SKM-1 treated with dmso at 0.1 percent for 144 hours (cell line): ENCODE measurements around the gene GPX5.

ENCODE experiments used
- DNase-seq: peaks from one replicate; lab custom pipeline; 2025; ENCODE audit not compliant: unreplicated experiment; lab: John Stamatoyannopoulos, UW

GPX5 gene

DNA sequence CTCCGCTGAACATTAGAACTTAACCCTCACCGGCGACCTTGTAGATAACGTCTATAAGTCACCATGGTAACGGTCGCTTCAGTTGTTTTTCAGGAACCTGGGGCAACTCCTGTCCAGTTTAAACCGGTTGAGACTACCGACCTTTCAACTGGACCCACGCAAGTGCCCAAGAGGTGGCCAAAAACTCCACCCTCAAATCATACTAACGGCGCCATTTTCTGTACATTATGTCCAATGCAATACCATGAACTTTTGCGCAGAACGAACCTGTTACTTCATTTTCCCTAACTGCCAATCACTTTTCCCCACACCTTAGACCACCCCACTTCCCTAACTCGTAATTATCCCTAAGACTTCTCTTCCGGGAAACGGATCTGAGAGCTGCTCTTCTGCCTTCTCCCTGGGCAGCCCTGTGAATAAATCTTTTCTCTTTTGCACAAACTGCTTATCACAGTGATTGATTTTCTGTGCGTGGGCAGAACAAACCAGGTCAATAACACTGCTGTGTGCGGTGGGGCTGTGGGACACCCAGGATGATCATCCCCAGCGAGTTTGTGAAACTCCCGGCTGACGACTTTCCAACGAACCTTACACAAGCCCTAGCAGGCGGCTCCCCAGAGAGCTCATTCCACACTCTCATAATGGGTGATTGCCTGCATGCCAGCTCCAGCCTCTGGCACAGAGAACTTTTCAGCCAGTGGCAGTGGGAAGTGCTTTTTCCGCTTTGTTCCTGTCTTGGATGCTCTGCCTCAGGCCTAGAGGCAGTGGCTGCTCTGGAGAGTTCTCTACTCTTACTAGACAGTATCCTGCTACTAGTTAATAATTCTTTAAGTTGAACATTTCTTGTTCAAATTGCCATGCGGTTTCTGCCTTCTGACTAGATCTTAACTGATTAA lies 28.6 kb downstream of the GPX5 start:
- no peak for DNase-seq

DNA sequence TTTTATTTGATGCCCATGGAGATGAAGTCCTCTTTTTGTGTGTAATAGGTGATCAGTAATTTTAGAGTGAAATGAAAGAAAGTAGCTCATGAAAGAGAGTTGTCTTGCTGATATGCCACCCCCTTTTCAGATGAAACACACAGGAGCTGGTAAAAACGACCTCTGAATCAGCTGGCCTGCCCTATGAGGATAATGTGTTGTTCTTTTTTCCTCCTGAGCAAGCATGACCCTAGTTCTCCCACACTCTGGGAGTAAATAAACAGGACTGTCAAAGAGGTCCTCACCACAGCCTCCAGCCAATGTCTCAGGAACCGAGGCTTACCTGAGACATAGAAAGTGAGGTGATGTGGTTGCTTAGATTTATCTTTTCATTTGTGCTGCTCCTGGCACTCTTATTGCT lies 29.5 kb downstream of the GPX5 start:
- DNase-seq, result no peak

DNA sequence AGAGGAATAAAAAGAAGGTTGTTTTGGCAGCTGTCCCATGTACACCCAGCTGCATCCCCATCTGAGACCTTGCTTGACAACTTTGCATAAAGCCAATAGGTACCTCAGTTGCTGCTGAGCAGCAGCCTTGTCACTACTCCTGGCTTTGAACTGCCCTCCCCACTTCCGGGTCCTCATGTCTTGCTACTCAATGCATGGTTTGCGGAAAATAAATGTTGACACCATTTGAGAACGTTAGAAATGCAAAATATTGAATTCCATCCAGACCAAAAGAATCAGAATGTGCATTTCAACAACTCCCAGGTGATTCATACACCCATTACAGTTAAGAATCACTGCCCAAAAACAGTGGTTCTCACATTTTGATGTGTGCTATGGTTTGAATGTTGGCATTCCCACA lies 32.9 kb downstream of the GPX5 start:
- no peak for DNase-seq

DNA sequence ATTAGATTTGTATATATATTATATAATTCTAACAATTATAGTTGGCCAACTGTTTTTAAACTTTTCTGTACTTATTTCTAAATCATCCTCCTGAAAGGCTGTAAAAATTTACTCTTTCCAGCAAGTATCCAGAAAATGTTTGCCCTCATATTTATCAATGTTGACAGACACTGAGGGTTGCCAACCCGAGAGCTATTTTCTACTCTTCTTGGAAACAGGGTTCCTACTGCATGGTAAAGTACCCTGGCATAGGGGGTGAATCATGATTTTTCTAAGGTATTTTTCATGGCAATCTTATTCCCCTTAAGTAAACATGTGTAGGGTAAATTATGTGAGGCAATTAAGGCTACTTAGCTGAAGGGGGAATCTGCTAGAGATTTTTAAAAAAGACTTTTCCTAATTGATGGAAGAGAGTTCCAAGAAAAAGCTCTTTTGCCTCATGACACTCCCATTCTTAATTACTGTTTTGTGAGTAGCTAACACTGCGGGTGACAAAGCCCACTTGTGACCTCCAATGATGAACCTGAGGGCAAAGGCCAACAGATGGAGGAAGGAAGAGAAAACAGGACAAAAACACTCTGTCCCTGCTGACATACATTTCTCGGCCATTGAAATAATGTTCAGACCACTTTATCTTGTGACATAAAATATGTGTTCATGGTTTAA lies 37.9 kb downstream of the GPX5 start:
- no peak for DNase-seq

DNA sequence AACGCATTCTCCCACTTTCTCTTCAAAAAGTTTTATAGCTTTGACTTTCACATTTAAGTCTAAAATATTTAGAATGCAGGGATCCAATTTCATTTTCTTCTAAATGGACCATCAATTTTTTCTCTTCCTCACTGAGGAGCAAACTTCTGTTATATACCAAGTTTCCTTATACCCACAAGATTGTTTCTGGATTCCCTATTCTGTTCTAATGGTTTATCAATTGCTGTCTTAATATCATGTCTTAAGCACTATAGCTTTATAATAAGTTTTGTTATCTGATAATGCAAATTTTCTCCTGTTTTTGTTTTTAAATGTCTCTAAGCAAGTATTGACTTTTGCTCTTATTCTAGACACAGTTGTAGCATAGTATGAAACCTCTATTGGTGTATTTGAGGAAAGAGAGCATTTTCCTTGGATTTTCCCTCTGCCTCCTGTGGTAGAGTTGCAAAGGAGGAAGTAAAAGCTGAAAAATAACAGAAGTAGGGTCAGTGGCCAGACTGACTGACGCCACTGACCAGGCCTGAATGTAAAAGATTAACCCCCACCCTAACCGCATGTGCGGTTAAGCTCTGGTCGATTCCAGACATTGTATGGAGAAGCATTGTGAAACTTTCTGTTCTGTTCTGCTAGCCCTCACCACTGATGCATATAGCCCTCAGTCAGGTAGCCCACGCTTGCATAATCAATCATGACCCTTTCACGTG lies 40.3 kb downstream of the GPX5 start:
- peak; percentile 82 for DNase-seq

DNA sequence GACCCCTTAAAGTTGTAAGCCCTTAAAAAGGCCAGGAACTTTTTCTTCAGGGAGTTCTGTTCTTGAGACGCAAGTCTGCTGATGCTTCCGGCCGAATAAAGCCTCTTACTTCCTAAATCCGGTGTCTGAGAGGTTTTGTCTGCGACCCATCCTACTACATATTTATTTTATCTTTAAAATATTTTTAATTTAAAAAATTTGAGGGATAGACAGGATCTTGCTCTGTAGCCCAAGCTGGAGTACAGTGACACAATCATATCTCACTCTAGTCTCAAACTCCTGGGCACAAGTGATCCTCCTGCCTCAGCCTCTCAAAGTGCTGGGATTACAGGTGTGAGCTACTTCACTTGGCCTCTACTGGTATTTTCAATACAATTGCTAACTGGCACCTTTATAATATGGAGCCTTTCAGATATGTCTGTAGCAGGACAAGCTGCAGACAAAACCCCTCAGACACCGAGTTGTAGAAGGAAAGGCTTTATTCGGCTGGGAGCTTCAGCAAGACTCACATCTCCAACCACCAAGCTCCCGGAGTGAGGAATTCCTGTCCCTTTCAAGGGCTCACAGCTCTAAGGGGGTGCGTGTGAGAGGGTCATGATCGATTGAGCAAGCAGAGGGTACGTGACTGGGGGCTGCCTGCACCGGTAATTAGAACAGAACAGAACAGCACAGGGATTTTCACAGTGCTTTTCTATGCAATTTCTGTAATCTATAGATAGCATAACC lies 41.0 kb downstream of the GPX5 start:
- no peak for DNase-seq

DNA sequence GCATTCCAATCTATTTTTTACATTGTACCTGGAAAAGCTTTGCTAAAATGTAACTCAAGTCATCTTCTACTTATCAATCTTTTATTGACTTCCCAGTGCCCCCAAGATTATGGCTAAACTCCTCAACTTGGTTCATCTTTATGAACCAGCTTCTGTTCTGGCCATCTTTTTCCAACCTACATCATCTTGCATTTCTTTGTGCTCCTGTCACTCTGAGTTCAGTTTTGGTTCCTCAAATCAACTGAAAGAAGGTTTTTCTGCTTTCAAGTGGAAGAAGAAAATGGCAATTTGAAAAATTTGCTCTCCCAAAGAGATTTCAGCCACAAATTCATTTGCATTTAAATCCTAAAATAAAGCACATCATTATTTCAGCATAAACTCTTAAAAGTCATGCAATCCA lies 41.8 kb downstream of the GPX5 start:
- no peak for DNase-seq

DNA sequence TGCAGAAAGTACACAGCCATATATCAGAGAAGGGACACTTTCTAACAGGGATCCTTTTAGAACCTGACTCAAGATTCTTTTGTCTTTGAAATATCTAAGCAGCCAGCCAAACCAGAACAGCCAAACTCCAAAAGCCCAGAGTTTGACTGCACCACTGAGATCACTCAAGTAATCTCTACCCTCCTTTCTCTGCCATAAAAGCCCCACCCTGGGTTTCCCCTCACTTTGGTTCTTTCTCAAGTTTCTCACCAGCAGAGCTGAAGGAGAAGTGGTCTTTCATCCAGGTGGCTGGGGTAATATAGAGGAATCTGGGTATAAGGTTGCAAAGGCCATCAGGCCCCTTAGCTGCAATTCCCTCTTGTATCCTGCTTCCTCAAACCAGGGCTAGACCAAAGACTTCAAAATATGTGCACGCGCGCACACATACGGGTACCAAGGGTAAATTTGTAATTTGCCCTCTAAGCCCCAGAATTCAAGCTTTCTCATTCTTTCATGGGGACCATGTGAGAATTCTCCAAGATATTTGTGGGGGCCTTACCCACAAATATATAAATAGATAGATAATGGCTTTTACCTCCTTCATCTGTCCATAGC lies 42.9 kb downstream of the GPX5 start:
- no peak for DNase-seq

DNA sequence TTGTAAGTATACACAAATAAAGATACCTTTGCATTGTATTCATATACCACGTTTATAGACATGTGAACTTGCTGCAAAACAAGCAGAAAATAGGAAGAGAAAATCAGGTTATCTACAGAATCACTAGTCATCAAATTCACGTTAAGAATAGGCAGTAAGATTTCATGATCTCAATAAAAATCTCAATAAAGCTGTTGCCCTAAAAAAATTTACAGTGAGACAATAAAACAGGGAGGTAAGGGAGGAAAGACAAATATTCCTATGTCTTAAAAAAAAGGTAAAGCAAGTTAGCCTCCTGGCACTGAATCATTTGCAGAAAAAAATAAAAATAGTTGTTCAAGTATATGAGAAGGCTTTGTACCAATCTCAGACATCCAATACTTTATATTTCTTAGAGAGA lies 44.1 kb downstream of the GPX5 start:
- no peak for DNase-seq

DNA sequence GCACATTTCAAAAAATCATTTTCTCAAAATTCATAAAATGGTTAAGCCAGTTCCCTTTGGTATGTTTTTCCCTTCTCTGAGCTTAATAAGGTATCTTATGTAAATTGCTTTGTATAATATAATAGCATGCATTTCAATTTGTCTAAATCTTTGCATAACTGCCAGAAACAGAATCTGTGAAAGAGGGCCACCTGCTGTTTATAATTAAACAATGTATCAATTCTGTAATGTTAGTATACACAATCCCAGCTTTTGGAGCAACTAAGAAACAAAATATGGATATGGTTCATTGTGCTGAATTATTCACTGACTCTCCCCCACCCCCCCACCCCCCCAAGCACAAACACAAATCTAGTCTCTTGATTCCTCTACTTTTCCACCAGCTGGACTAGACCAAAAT lies 54.8 kb downstream of the GPX5 start:
- DNase-seq, result no peak

DNA sequence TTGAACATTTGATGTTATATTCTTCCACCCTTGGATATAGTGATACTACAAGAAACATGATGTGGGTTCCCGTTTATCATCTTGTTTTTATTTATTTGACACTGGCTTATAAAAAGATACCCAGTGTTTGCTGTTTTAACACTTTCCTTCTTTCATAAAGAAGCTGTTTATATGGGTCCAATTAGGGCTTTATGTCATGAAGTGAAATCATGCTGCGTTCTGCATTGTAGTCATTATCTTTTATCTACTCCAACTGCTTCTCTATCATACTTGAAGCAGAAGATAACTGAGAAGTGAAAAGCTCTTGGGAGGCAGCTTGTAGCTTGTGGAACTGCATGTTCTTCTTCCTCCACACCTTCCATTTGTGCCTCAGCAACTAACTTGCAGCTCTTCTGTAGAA lies 57.8 kb downstream of the GPX5 start:
- DNase-seq, result no peak
